Measurements from ENCODE around the gene HEPACAM2.

The HEPACAM2 gene

DNA sequence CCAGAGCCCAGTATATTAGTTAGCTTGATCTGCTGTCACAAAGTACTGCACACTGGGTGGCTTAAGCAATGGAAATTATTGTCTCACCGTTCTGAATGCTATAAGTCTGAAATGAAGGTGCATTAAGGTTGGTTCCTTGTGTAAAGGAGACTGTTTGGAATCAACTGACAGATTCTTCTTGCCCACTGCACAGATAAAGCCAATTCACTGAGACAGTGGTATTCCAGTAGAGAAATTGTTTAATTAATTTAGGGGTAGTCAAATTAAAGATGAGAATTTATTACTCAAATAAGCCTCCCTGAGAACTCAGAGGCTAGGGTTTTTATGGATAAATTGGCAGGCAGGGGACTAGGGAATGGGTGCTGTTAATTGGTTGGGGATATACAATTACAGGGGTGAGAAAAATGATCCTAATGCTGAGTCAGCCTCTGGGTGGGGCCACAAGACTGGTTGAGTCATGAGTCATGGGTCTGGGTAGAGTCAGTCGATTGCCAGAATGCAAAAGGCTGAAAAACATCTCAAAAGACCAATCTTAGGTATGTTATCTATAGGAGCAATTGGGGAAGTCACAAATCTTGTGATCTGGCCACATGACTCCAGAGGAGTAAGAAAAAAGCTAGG, 54.6 kb downstream of the HEPACAM2 start:
- no peaks in the 10 kb centered on the region for H3K4me1 ChIP-seq (ENCODE audit: control insufficient read depth in 1 of 2, insufficient read depth in 2 of 2, low read length in 2 of 2)

GRCh38 chr7:93165447-93165846, 60.8 kb downstream of the HEPACAM2 start:
- Histone ChIP-seq H3K27ac (ENCODE audit: low read length) (no peak overlapping the region), H3K4me3 (ENCODE audit: low read depth in 1 of 2, low read length in 2 of 2) (no peak overlapping the region), H3K27me3 (ENCODE audit: low read depth, low read length) (no peaks in the 10 kb centered on the region), H3K36me3 (ENCODE audit: control insufficient read depth in 1 of 2, insufficient read depth in 2 of 2, low read length in 2 of 2) (no peaks in the 10 kb centered on the region), H3K4me1 (ENCODE audit: control insufficient read depth in 1 of 2, insufficient read depth in 2 of 2, low read length in 2 of 2) (no peaks in the 10 kb centered on the region), H3K9me3 (ENCODE audit: control insufficient read depth in 1 of 2, low read length in 2 of 2) (peaks cover 0 to 11% of the 10 kb centered on the region in 2 donors)

More for the DNA sequence above, 54.6 kb downstream of the HEPACAM2 start:
- peaks cover 17 to 25% of the 10 kb centered on the region in 2 donors for H3K9me3 ChIP-seq (ENCODE audit: control insufficient read depth in 1 of 2, low read length in 2 of 2)
- H3K36me3 ChIP-seq (ENCODE audit: control insufficient read depth in 1 of 2, insufficient read depth in 2 of 2, low read length in 2 of 2), result no peaks in the 10 kb centered on the region
- no peak overlapping the region for H3K27ac ChIP-seq (ENCODE audit: low read length)
- H3K4me3 ChIP-seq (ENCODE audit: low read depth in 1 of 2, low read length in 2 of 2), result no peak overlapping the region
- H3K27me3 ChIP-seq (ENCODE audit: low read depth, low read length), result no peaks in the 10 kb centered on the region

GRCh38 chr7:93164766-93165165, 61.5 kb downstream of the HEPACAM2 start:
- no peak overlapping the region for H3K4me3 ChIP-seq (ENCODE audit: low read depth in 1 of 2, low read length in 2 of 2)
- no peaks in the 10 kb centered on the region for H3K27me3 ChIP-seq (ENCODE audit: low read depth, low read length)
- no peaks in the 10 kb centered on the region for H3K4me1 ChIP-seq (ENCODE audit: control insufficient read depth in 1 of 2, insufficient read depth in 2 of 2, low read length in 2 of 2)
- no peaks in the 10 kb centered on the region for H3K36me3 ChIP-seq (ENCODE audit: control insufficient read depth in 1 of 2, insufficient read depth in 2 of 2, low read length in 2 of 2)
- no peak overlapping the region for H3K27ac ChIP-seq (ENCODE audit: low read length)
- peaks cover 0 to 6% of the 10 kb centered on the region in 2 donors for H3K9me3 ChIP-seq (ENCODE audit: control insufficient read depth in 1 of 2, low read length in 2 of 2)

DNA sequence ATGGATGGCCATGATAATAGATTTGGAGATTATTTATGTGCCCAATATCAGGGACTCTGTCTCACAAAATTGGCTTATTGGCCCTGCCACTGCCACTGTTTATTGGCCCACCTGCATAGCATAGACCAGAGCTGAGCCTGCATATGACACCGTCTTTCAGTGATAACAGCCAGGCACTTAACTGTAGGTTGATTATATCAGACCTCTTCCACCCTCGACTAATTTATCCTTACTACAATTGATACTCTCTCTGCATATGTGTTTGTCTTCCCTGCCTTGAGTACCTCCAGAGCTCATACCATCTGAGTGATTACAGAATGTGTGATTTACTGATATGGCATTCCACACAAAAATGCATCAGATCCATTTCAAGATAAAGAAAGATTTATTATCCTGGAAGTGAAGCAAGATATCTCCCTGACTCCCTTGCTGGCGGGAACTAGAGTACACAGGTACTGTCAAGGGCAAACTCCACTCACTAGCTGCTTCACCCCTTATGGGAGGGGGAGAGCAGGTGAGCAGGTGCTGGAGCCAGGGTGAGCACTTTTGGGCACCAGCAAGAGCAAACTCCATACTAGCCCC, 65.0 kb downstream of the HEPACAM2 start:
- H3K4me1 ChIP-seq (ENCODE audit: control insufficient read depth in 1 of 2, insufficient read depth in 2 of 2, low read length in 2 of 2), result no peaks in the 10 kb centered on the region
- no peaks in the 10 kb centered on the region for H3K36me3 ChIP-seq (ENCODE audit: control insufficient read depth in 1 of 2, insufficient read depth in 2 of 2, low read length in 2 of 2)
- no peaks in the 10 kb centered on the region for H3K9me3 ChIP-seq (ENCODE audit: control insufficient read depth in 1 of 2, low read length in 2 of 2)
- no peak overlapping the region for H3K4me3 ChIP-seq (ENCODE audit: low read depth in 1 of 2, low read length in 2 of 2)
- no peaks in the 10 kb centered on the region for H3K27me3 ChIP-seq (ENCODE audit: low read depth, low read length)
- H3K27ac ChIP-seq (ENCODE audit: low read length), result no peak overlapping the region

GRCh38 chr7:93160410-93160809, 65.9 kb downstream of the HEPACAM2 start:
- no peaks in the 10 kb centered on the region for H3K9me3 ChIP-seq (ENCODE audit: control insufficient read depth in 1 of 2, low read length in 2 of 2)

DNA sequence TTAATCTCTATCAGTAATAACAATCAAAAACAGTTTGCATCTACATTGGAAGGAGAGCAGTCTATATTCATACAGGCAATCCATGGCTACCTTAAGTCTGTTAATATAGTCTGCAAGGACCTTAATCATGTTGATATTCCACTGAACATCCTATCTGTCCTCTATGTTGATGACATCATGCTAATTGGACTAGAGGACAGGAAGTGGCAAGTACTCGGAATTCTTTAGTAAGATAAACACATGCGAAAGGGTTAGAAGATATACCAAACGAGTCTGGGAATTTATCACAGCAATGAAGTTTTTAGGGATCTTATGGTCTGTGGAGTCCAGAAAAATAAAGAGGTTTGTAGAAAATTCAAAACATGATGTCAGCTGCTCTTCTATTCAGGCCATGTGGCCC, 66.8 kb downstream of the HEPACAM2 start:
- H3K4me3 ChIP-seq (ENCODE audit: low read depth in 1 of 2, low read length in 2 of 2), result no peak overlapping the region
- H3K27me3 ChIP-seq (ENCODE audit: low read depth, low read length), result no peaks in the 10 kb centered on the region
- no peaks in the 10 kb centered on the region for H3K9me3 ChIP-seq (ENCODE audit: control insufficient read depth in 1 of 2, low read length in 2 of 2)
- no peaks in the 10 kb centered on the region for H3K36me3 ChIP-seq (ENCODE audit: control insufficient read depth in 1 of 2, insufficient read depth in 2 of 2, low read length in 2 of 2)
- H3K4me1 ChIP-seq (ENCODE audit: control insufficient read depth in 1 of 2, insufficient read depth in 2 of 2, low read length in 2 of 2), result no peaks in the 10 kb centered on the region
- H3K27ac ChIP-seq (ENCODE audit: low read length), result no peak overlapping the region

More at GRCh38 chr7:93160410-93160809, 65.9 kb downstream of the HEPACAM2 start:
- no peak overlapping the region for H3K4me3 ChIP-seq (ENCODE audit: low read depth in 1 of 2, low read length in 2 of 2)
- no peaks in the 10 kb centered on the region for H3K4me1 ChIP-seq (ENCODE audit: control insufficient read depth in 1 of 2, insufficient read depth in 2 of 2, low read length in 2 of 2)
- no peak overlapping the region for H3K27ac ChIP-seq (ENCODE audit: low read length)
- no peaks in the 10 kb centered on the region for H3K27me3 ChIP-seq (ENCODE audit: low read depth, low read length)
- H3K36me3 ChIP-seq (ENCODE audit: control insufficient read depth in 1 of 2, insufficient read depth in 2 of 2, low read length in 2 of 2), result no peaks in the 10 kb centered on the region

DNA sequence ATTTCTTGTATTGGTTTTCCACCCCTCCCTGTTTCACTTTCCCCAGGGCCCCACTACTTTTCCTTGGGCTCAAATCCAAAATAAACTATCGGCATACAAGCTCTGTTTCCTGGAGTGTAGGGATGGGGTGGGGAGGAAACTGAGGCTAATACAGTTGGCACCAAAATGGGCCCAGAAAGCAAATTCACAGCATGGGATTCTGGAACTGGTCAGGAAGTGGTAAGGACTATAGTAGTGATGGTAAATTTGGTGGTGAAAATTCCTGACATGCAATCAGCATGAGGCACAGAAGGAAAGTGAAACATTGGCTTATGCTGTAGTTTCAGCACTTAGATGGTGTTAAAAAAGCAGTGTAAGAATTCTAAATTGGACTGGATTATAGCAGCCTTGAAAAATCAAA, 69.4 kb downstream of the HEPACAM2 start:
- H3K4me1 ChIP-seq (ENCODE audit: control insufficient read depth in 1 of 2, insufficient read depth in 2 of 2, low read length in 2 of 2), result no peaks in the 10 kb centered on the region
- no peak overlapping the region for H3K4me3 ChIP-seq (ENCODE audit: low read depth in 1 of 2, low read length in 2 of 2)
- no peaks in the 10 kb centered on the region for H3K27me3 ChIP-seq (ENCODE audit: low read depth, low read length)
- no peaks in the 10 kb centered on the region for H3K36me3 ChIP-seq (ENCODE audit: control insufficient read depth in 1 of 2, insufficient read depth in 2 of 2, low read length in 2 of 2)
- no peaks in the 10 kb centered on the region for H3K9me3 ChIP-seq (ENCODE audit: control insufficient read depth in 1 of 2, low read length in 2 of 2)
- H3K27ac ChIP-seq (ENCODE audit: low read length), result no peak overlapping the region

DNA sequence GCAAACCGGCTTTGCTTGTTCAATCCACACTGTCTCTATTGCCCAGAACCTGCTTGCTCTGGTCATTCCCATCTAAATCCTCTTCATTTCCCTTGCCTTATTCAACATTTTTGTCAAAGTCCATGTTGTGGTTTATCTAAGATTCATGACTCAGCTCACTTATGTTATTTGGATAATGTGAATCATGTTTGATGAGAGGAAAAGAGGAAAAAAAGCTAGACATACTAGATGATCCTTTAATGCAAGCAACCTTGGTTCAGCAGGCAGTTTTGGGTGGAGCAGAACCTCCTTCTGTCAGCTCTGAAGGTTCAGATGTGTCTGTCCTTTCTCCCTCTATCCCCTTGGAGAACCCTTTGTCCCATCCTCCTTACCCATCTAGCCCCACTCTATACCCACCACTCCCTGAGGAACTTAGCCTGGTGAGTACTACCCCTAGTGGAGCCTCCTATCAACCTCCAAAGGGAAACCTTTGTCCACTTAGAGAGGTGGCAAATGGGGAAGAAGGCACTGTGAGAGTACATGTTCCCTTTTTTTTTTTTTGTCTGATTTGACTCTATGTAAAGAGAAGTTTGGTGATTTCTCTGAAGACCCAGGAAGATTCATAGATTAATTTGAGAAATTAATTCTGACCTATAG, 76.0 kb downstream of the HEPACAM2 start:
- H3K4me1 ChIP-seq (ENCODE audit: control insufficient read depth in 1 of 2, insufficient read depth in 2 of 2, low read length in 2 of 2), result peaks cover 0 to 7% of the 10 kb centered on the region in 2 donors
- H3K9me3 ChIP-seq (ENCODE audit: control insufficient read depth in 1 of 2, low read length in 2 of 2), result no peaks in the 10 kb centered on the region
- H3K27me3 ChIP-seq (ENCODE audit: low read depth, low read length), result no peaks in the 10 kb centered on the region
- H3K36me3 ChIP-seq (ENCODE audit: control insufficient read depth in 1 of 2, insufficient read depth in 2 of 2, low read length in 2 of 2), result no peaks in the 10 kb centered on the region
- no peak overlapping the region for H3K27ac ChIP-seq (ENCODE audit: low read length)
- no peak overlapping the region for H3K4me3 ChIP-seq (ENCODE audit: low read depth in 1 of 2, low read length in 2 of 2)

- H3K9me3 ChIP-seq (ENCODE audit: control insufficient read depth in 1 of 2, low read length in 2 of 2), result no peaks in the 10 kb centered on the region
- H3K4me1 ChIP-seq (ENCODE audit: control insufficient read depth in 1 of 2, insufficient read depth in 2 of 2, low read length in 2 of 2), result peaks cover 0 to 7% of the 10 kb centered on the region in 2 donors
- H3K36me3 ChIP-seq (ENCODE audit: control insufficient read depth in 1 of 2, insufficient read depth in 2 of 2, low read length in 2 of 2), result peaks cover 4 to 11% of the 10 kb centered on the region in 2 donors
- peak overlapping the region; percentile 77 for H3K27ac ChIP-seq (ENCODE audit: low read length)
- no peaks in the 10 kb centered on the region for H3K27me3 ChIP-seq (ENCODE audit: low read depth, low read length)
- H3K4me3 ChIP-seq (ENCODE audit: low read depth in 1 of 2, low read length in 2 of 2), result peak overlapping the region; percentile 75 to 93
These were observed 77.5 kb downstream of the HEPACAM2 start for GRCh38 chr7:93148727-93149126.

DNA sequence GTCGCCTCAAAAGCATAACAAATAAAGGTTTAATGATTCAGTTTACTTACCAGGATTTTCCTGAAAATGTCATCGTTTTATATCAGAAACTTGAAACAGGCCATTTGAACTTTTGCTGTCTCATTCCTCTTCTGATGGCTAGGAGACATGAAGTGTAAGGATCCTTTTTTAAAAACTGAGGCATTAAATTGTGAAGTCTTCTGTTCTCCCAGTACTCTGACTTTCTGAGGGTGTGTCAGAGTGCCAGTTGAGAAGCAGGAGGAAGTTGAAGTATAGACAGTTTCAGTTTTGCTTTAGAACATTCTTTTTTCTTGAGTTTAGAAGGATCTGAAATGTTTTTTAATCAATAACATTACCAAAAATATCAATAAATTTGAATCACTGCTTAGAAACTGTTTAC, 78.1 kb downstream of the HEPACAM2 start, which contains the start of gene SAMD9L:
Gene SAMD9L (minus strand): TSS at position 242 of the 400 bp plus-strand sequence. CDS start 12,414 bp downstream, outside the sequence.
- H3K4me1 ChIP-seq (ENCODE audit: control insufficient read depth in 1 of 2, insufficient read depth in 2 of 2, low read length in 2 of 2), result peaks cover 0 to 7% of the 10 kb centered on the region in 2 donors
- H3K27me3 ChIP-seq (ENCODE audit: low read depth, low read length), result no peaks in the 10 kb centered on the region
- H3K36me3 ChIP-seq (ENCODE audit: control insufficient read depth in 1 of 2, insufficient read depth in 2 of 2, low read length in 2 of 2), result peaks cover 10 to 17% of the 10 kb centered on the region in 2 donors
- peak within 1 kb of the TSS; percentile 75 to 93 for H3K4me3 ChIP-seq (ENCODE audit: low read depth in 1 of 2, low read length in 2 of 2)
- H3K27ac ChIP-seq (ENCODE audit: low read length), result peak within 1 kb of the TSS; percentile 77
- no peaks in the 10 kb centered on the region for H3K9me3 ChIP-seq (ENCODE audit: control insufficient read depth in 1 of 2, low read length in 2 of 2)

DNA sequence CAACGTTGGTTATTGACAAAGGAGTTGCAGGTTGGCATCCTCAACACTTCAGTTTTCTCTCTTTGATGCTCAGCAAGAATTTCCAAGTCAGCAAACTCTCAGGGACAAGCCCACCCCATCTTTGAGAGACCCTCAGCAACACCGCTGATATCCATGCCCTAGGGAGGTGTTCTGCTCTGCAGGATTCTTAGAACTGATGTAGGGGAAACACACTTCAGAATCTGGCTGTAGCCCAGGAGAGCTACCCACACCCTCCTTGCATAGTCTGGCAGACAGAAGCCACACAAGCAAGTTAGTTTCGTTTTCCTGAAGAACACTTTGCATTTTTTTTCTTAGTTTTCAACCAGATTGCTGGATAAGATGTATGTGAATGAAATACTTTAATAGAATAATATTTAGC, 78.9 kb downstream of the HEPACAM2 start:
- peak overlapping the region; percentile 77 for H3K27ac ChIP-seq (ENCODE audit: low read length)
- no peaks in the 10 kb centered on the region for H3K9me3 ChIP-seq (ENCODE audit: control insufficient read depth in 1 of 2, low read length in 2 of 2)
- H3K36me3 ChIP-seq (ENCODE audit: control insufficient read depth in 1 of 2, insufficient read depth in 2 of 2, low read length in 2 of 2), result peaks cover 18 to 24% of the 10 kb centered on the region in 2 donors
- H3K4me1 ChIP-seq (ENCODE audit: control insufficient read depth in 1 of 2, insufficient read depth in 2 of 2, low read length in 2 of 2), result peaks cover 0 to 7% of the 10 kb centered on the region in 2 donors
- no peaks in the 10 kb centered on the region for H3K27me3 ChIP-seq (ENCODE audit: low read depth, low read length)
- H3K4me3 ChIP-seq (ENCODE audit: low read depth in 1 of 2, low read length in 2 of 2), result peak overlapping the region; percentile 75 to 93

Measured in muscle layer of duodenum (tissue), 2 donors.